GM18498 (cell line): Measurements from ENCODE around the gene DMWD.
"Not testable (repeated sequence)": the region's sequence is repeated elsewhere in the genome, so short reads cannot be mapped to it uniquely, and the experiment has no call there.

Experiments used
- ATAC-seq: cut with Tn5 transposase; IDR thresholded peaks from one replicate; pipeline ENCODE4 v1.9.1; 2021; ENCODE audit warnings: mild to moderate bottlenecking, moderate library complexity; ENCODE audit not compliant: unreplicated experiment

DMWD gene

GRCh38 chr19:45816236-45817009, 23.8 kb upstream of the DMWD start:
- no peak for ATAC-seq

- no peak for ATAC-seq
These were observed 23.0 kb upstream of the DMWD start for GRCh38 chr19:45815481-45816216.

DNA sequence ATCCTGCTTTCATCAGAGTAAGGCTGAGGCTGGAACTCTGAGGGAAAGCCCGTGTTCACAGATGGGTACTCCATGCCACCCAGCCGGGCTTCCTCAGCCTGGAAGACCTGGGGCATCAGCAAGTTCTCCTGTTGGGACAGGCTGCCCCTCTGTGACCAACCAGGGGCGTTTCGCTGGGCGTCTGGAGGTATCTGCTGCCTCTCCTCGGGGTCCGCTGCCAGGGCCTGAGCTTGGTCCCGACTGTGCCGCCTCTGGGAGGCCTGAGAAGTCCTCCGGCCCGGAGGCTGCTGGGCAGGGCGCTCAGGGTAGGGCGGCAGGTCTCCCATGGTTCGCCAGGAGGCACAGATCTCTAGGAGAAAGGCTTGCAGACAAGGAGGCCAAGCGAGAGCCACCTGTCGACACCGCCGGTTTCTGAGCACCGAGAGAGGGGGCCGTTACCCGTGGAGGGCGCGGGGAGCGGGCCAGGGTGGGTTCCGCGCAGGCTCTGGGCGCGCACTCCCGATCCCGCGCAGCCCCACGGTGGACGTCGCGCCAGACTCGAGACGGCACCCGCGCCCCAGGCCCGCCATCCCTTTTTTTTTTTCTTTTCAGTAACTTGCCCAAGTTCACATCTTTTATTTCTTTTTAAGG, 22.3 kb upstream of the DMWD start, which contains the start of gene RSPH6A:
Gene RSPH6A, minus strand, starts transcription at position 458 of the 630 bp plus-strand sequence. Its CDS starts 132 bp downstream, at position 326.
- ATAC-seq = no peak

DNA sequence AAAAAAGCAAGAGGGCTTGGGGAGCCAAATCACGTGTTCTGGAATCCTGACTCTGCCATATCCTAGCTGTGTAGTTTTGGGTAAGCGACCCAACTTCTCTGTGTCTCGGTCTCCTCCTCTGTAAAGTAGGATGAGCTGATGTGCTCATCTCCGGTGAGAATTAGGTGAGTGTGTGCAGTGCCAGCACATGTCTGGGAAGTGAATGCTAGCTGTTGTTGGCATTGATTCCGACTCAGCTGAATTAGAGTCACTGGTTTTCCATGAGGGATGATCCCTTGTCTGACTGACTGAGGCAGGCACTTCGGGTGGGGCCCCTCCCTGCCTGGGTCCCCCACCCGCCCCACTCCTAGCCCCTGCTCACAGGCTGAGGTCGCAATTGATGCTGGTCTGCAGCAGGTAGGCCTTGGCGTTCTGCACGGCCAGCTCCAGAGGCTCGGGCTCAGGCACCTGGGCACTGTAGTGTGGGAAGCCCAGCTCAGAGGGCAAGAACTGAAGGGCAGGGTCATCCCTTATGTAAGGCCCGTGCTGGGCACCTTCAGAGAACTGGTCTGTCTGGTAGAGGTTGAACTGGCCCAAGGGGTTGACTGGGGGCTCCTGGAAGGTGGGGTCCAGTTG, 21.6 kb upstream of the DMWD start:
- ATAC-seq = no peak

DNA sequence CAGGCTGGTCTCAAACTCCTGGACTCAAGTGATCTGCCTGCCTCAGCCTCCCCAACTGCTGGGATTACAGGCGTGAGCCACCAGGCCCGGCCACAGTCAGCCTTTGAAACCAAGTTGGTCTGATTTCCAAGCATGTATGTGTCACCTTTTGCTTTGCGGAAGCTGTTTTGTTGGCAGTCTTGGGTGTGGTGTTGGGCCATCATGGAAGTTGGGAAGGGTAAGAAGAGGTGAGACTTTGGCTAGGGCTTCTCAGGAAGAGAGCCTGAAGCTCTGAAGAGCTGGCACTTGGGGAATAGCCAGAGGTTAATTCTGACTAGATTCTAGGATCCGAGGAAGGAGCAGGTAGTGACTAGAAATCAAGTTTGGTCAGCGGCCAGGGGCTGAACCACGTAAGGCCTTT, 19.7 kb upstream of the DMWD start:
- no peak for ATAC-seq

- ATAC-seq = no peak
These were observed 17.1 kb upstream of the DMWD start for GRCh38 chr19:45809643-45810159.

- ATAC-seq = no peak
These were observed 13.1 kb upstream of the DMWD start for GRCh38 chr19:45805719-45806118.

- ATAC-seq = no peak
These were observed 12.2 kb upstream of the DMWD start for GRCh38 chr19:45804959-45805230.

DNA sequence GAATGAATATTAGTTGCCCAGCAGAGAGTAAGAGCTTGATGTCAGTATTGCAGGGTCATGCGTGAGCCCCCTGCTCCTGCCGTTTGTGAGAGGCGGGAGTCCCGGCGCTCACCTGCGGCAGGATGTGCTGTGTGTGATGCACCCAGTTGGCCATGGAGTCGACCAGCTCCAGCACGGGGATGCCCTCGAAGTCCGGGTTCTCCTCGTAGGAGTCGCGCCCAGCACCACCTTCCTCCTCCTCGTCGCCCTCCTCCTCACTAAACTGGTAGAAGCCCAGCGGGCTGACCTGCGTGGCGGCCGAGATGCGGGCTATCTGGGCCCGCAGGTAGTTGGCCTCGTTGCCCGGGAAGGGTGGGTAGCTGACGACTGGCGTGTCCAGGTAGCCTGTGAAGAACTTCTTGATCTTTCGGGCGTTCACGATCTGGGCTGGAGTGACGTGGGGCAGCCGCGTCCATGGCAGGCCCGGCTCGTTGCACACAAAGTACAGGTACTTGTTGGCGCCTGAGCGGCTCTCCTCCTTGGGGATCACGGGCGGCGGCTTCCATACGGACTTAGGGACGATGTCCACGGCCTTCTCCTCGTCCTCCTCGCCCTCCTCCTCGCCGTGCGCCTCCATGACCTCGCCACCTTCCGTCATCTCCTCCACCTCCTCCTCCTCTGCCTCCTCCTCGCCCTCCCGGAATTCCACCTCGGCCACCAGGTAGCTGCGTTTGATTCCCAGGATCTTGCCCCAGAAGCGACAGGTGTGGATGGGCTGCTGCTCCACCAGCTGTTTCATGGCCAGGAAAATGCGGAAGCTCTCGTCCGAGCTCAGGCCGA, 11.7 kb upstream of the DMWD start:
- ATAC-seq = no peak

GRCh38 chr19:45801603-45802175, 9.0 kb upstream of the DMWD start:
- no peak for ATAC-seq

DNA sequence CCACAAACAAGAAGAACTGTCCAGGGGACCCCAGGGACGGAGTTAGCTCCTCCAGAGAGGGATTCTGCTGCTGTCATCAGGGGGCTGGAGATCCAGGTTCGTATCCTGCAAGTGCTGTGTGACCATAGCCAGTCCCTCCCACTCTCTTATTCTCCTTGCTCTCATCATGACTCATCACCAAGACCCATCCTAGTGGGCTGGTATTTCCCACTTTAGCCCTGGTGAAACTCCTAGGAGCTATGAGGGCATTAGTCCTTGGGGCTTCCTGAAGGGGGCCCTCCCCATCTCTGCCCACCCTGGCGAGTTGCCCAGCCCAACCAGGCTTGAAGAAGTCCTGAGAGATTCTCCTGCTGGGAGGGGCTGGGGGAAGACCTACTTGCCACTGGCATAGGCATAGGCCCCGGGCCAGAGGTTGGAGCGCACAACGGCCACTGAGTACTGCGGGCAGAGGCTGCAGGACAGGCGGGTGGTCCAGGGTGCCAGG, 7.5 kb upstream of the DMWD start:
- ATAC-seq = no peak

- ATAC-seq = not testable (repeated sequence)
These were observed 6.9 kb upstream of the DMWD start for GRCh38 chr19:45799541-45799940.

DNA sequence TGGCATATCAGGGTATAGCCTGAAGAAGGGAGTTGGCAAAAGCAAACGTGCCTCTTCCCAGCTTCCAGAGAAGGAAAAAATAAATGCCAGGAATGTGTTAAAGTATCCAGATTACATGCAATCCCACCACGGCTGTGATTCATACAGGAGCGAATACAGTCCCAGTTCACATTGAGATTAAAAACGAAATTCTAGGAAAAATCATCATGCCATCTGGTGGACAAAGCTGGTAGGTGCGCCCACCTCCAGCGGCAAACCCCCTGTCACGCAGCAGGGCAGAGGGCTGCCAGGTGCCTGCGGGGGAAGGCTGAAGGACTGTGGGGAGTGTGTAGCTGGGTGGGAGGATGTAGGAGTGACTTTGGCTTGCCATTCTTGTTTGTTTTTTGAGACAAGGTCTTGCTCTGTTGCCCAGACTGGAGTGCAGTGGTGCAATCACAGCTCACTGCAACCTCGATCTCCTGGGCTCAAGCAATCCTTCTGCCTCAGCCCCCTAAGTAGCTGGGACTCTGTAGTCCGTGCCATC, 6.4 kb upstream of the DMWD start:
- no peak for ATAC-seq

DNA sequence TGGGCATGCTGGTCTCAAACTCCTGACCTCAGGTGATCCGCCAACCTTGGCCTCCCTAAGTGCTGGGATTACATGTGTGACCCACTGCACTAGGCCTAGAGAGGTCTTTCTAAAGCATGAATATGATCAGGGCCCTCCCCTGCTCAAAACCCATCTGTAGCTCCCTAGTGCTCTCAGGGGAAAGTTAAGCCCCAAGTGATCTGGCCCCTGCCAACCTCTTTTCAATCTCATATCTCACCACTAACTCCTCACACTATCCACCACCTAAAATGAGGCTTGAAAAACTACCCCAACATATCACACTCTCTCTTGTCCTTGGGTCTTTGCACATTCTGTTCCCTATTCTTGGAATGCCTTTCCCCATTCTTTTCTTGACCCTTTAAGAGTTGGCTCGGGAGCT, 2.0 kb upstream of the DMWD start:
- no peak for ATAC-seq

DNA sequence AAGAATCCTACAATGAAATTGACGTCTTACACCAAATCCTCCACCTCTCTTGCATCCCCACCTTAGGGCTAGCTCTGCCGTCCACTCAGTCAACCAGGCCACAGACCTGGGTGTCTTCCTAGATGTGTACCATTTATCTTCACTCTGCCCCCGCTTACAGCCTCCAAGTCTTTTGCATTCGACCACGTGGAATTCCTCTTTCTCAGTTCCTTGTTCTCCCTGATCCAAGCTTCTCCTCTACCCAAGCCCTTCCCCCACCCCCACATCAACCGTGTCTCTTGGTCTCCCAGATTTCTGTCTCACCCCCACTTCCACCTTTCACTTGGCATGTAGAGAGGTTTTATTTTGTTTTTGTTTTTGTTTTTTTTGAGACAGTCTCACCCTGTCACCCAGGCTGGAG, 1.2 kb upstream of the DMWD start:
- ATAC-seq = no peak

DNA sequence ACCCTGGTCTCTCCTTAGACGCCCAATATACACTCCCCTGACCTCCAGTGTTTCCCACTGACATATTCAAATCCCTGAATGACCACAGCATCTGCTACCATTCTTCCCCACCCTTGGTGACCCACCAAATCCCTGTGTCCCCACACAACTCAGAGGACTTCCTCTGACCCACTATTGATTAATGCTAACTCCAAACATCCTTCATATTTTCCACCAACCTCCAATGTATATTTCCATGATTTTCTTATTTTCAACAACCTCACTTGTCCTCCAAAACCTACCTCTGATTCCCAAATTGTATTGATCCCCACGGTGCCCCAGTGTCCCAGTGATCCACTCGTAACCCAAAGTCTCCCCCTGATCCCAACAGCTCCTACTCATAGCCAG, 526 bp upstream of the DMWD start:
- no peak for ATAC-seq

DNA sequence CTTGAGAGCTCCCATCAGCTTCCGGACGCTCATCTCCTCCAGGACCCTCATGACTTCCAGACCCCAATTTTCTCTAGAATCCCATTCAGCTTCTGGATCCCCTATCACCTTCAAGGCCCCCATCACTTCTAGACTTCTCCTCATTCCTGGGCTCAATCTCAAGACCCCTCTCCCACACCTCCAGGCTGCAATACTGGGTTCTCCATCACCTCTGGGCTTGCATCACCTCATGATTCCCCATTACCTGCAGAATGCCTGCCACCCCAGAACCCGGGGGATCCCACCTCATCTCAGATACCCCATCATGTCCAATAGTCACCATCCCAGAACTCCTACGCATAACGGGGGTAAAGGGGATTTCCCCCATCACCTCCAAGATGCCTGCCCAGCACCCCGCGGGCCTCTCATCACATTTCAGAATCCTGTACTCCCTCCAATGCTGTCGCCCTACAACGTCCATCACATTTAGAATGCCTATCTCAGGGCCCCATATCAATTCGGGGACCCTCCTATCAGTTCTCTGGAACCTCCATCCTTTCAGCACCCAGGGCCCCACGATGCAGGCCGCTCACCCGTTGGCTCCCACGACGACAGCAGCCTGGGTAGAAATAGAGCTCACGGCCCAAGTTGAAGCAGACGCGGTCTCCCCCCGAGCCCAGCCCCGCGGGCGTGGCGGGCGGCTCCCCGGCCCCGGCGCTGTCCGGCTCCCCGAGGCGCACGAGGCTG, 738 bp downstream of the DMWD start:
- no peak for ATAC-seq

DNA sequence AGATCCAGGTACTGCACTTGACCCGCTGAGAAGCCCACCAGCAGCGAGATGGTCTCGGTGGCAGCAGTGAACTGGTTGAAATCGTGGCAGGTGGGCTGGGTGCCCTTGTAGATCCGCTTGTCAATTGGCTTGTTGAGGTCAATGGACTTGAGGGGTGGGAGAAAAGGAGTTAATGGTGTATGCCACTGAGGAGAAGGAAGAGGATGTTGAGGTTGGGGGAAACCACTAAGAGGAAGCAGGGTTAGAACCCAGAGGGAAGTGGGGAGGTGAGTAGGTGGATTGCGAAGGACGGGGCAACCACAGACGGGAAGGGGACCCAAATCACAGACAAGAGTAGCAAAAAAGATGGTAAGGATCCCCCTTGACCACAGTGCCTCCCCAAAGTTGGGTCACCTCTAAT, 1.7 kb downstream of the DMWD start:
- no peak for ATAC-seq
